ENCODE measurements around the gene STKLD1.
A peak's percentile ranks its signal among the peaks of the same experiment; 100 is the strongest.

STKLD1 gene

DNA sequence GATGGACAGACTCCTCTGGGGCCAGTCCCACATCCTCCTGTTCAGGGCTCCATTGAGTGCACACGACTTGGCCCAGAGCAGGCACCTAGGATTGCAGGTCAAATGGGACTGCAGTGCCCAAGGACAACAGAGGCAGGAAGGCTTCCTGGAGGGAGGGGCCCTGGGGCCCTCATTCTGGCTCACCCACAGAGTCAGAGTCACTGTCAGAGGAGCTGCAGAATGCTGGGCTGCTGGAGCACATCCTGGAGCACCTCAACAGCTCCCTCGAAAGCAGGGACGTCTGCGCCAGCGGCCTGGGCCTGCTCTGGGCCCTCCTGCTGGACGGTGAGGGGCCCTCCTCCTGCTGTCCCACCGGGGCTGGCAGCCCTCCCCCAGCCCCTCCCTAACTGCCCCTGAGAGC is 26.5 kb downstream of the STKLD1 start:
- TF ChIP-seq, protein P1, sequence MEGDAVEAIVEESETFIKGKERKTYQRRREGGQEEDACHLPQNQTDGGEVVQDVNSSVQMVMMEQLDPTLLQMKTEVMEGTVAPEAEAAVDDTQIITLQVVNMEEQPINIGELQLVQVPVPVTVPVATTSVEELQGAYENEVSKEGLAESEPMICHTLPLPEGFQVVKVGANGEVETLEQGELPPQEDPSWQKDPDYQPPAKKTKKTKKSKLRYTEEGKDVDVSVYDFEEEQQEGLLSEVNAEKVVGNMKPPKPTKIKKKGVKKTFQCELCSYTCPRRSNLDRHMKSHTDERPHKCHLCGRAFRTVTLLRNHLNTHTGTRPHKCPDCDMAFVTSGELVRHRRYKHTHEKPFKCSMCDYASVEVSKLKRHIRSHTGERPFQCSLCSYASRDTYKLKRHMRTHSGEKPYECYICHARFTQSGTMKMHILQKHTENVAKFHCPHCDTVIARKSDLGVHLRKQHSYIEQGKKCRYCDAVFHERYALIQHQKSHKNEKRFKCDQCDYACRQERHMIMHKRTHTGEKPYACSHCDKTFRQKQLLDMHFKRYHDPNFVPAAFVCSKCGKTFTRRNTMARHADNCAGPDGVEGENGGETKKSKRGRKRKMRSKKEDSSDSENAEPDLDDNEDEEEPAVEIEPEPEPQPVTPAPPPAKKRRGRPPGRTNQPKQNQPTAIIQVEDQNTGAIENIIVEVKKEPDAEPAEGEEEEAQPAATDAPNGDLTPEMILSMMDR (IDR thresholded peaks at IDR 0.05; ENCODE audit: low read depth, low read length, missing control alignments): no peak
- DNase-seq: no peak
- H3K27ac ChIP-seq: no peak overlapping the region
- no peaks in the 10 kb centered on the region for H3K27me3 ChIP-seq (replicated peaks)
- peaks cover 24% of the 10 kb centered on the region for H3K36me3 ChIP-seq (replicated peaks)
- in situ Hi-C loops (cut with HindIII; ENCODE audit: low pct_ligation_motif_present, low sequenced_read_pairs): no loop called here
- H3K4me3 ChIP-seq (ENCODE audit: low read depth, low read length): no peak overlapping the region

DNA sequence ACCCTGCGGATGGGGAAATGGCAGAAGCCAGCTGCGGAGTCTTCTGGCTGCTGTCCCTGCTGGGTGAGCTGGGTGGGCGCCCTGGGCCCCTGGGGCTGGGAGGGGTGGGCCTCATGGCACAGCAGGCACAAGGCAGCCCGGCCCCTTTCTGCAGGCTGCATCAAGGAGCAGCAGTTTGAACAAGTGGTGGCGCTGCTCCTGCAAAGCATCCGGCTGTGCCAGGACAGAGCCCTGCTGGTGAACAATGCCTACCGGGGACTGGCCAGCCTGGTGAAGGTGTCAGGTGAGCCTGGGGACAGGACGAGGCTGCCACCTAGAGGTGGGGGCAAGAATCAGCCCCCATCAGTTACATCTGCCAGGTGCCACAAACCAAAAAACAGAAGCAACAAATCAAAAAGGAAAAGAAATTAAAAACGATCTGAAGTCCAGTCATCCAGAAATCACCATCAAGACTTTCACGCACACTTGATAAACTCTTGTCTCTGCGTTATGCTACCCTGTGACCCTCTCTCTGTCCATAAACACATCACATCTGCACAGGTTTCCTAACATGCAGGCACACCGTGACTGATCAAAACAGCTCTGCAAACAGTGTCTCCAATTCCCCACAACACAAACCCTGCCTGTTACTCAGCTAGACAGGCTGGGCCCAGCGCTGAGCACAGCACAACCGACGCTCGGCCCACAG is 27.7 kb downstream of the STKLD1 start:
- DNase-seq: no peak
- Histone ChIP-seq H3K4me3 (ENCODE audit: low read depth, low read length) (no peak overlapping the region), H3K27me3 (replicated peaks) (no peaks in the 10 kb centered on the region), H3K27ac (no peak overlapping the region), H3K36me3 (replicated peaks) (peaks cover 27% of the 10 kb centered on the region)
- in situ Hi-C loops (cut with HindIII; ENCODE audit: low pct_ligation_motif_present, low sequenced_read_pairs): no loop called here
- TF ChIP-seq, protein P1 (IDR thresholded peaks at IDR 0.05; ENCODE audit: low read depth, low read length, missing control alignments): peak; percentile 68

DNA sequence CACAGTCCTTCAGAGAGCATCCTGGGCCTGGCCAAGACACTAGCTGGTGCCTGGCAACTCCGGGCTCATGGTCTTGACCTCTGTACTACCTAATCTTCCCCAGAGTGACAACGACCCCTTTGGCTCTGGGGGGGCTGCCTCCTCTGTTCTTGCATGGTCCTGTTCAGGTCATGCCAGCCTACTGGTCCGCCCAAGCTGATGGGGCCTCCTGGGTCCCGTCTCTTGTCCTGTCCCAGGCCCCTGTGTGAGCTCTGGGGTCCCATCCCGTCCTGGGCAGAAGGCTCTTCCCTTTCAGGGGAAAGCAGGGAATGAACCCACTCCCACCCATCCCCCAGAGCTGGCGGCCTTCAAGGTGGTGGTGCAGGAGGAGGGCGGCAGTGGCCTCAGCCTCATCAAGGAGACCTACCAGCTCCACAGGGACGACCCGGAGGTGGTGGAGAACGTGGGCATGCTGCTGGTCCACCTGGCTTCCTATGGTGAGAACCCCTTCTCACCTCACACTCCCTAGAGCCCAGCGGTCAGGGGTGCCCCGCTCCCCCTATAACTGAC is 28.4 kb downstream of the STKLD1 start:
- in situ Hi-C loops (cut with HindIII; ENCODE audit: low pct_ligation_motif_present, low sequenced_read_pairs): no loop called here
- Histone ChIP-seq H3K27ac (no peak overlapping the region), H3K27me3 (replicated peaks) (no peaks in the 10 kb centered on the region), H3K36me3 (replicated peaks) (peaks cover 27% of the 10 kb centered on the region), H3K4me3 (ENCODE audit: low read depth, low read length) (no peak overlapping the region)
- no peak for DNase-seq
- TF ChIP-seq, protein P1 (IDR thresholded peaks at IDR 0.05; ENCODE audit: low read depth, low read length, missing control alignments): no peak

DNA sequence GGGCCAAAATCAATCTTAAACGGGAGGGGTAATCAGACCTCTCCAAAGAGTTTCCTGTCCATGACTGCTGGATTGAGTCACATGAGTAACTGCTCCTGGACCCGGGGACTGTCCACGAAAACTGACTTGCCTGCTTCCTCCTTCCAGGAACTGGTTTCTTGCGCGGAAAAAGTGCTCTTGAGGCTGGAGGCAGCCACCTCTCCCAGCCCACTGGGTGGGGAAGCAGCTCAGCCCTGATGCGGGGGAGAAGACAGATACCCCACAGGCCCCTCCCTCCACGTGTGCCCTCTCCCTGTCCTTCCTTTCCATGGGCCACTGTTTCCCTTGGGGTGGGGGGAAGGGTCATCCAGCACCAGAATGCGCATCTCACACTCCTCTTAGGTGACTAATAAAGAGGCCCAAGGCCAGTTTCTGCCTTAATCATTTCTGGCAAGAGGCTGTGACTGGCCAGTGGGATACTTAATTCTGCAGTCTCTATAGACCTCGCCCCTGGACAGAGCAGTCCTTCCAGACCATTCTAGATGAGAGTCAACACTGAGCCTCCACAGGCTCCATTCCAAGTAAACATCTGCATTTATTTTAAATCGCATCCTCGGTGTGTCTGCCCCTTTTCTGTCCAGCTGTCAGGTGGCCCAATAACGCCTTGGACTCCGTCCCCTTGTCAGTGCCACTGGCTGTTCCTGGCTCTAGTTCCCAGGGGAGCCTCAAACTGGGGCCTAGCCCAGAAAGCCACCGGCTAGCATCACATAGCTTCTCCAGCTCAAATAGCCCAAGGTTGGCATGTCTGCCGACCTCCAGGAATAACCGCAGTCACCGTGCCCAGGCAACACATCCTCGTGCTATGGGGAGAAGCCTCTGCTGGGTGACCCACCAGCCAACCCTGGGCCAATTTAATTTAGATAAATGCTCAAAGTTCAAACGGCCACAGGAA is 29.6 kb downstream of the STKLD1 start:
- in situ Hi-C loops (cut with HindIII; ENCODE audit: low pct_ligation_motif_present, low sequenced_read_pairs): no loop called here
- TF ChIP-seq, protein P1 (IDR thresholded peaks at IDR 0.05; ENCODE audit: low read depth, low read length, missing control alignments): no peak
- no peak overlapping the region for H3K27ac ChIP-seq
- DNase-seq: no peak
- peaks cover 36% of the 10 kb centered on the region for H3K36me3 ChIP-seq (replicated peaks)
- H3K27me3 ChIP-seq (replicated peaks): no peaks in the 10 kb centered on the region
- H3K4me3 ChIP-seq (ENCODE audit: low read depth, low read length): no peak overlapping the region

DNA sequence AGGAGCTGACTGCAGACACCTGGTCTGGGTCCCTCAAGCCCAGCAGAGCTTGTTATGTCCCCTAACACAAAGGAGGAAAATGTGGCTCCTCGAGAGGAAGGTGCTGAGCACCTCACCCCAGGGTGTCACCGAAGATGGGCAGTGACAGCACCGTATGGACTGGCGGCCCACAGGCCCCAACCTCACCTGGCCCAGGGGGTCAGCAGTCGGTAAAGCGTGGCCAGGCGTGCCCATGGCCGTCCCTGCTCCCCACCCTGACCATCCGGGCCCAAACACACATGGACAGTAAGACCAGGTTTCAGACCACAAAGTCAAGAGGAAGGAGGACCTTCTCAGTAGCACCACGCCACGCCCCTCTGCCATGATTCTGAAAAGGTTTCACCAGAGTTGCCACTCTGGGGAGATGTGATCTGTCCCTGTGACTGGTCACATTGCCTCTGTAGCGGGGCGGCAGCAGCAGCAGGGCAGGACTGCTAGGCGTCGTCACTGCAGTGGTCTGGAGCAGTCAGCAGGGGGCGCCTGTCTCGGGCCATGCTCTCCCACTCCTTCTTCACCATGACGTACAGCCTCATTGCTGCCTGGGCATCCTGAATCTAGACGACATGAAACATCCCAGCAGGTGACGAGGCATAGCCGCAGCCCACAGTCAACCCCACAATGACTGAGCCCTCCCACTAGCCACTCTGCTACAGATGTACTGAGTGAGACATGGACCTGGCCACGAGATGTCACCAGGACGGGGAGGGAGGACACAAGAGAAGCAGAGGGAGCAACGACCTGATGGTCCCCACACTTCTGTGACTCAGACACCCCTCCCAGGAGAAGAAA is 30.5 kb downstream of the STKLD1 start:
- H3K27me3 ChIP-seq (replicated peaks): no peaks in the 10 kb centered on the region

More for the DNA sequence above, 30.5 kb downstream of the STKLD1 start:
- TF ChIP-seq, protein P1 (IDR thresholded peaks at IDR 0.05; ENCODE audit: low read depth, low read length, missing control alignments): peak; percentile 96
- Histone ChIP-seq H3K27ac (no peak overlapping the region), H3K4me3 (ENCODE audit: low read depth, low read length) (no peak overlapping the region), H3K36me3 (replicated peaks) (peaks cover 41% of the 10 kb centered on the region)
- in situ Hi-C loops (cut with HindIII; ENCODE audit: low pct_ligation_motif_present, low sequenced_read_pairs): no loop called here
- peak; percentile 68 for DNase-seq

Measured in brain microvascular endothelial cell (primary cell).